ENCODE results near the gene NAALADL2. TPM values are rescaled to one million over a fixed set of nuclear protein-coding genes. Genes with fewer than 3 reads are reported as not detected.
"Not testable (repeated sequence)": the region's sequence is repeated elsewhere in the genome, so short reads cannot be mapped to it uniquely, and the experiment has no call there.

Gene NAALADL2
- total RNA-seq, 1 experiment from 2014 or later: 12.8 TPM

DNA sequence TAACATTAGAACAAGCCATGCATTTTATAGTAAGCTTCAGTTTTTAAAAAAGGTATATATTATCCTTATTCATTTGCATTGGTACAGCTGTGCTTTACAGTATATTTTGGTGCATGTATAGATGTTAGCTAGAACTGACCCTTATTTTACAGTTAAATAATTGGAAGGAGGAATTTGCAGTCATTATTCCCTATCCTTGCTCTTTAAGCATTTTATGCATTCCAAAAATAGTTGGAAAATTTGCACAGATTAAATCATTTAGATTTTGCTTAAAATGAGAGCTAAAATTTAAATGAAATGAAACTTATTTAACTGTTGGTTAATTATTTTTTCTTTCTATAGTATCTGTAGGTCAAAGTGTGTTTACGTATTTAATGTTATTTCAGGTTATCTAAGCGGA, 667.1 kb downstream of the NAALADL2 start:
- Histone ChIP-seq H4K20me1 (ENCODE audit: insufficient read depth) (no peaks in the 10 kb centered on the region), H3K4me1 (replicated peaks; ENCODE audit: insufficient read depth) (no peaks in the 10 kb centered on the region), H3K36me3 (ENCODE audit: low read depth) (no peaks in the 10 kb centered on the region), H3K27me3 (ENCODE audit: insufficient read depth, low read depth) (no peaks in the 10 kb centered on the region), H3K79me2 (ENCODE audit: low read depth) (no peaks in the 10 kb centered on the region), H3F3A (ENCODE audit: insufficient read depth, low read depth) (no peaks in the 10 kb centered on the region), H3K4me3 (peak overlapping the region; percentile 54), H3K9me2 (ENCODE audit: insufficient read depth) (no peaks in the 10 kb centered on the region), H2AFZ (peak overlapping the region; percentile 76), H3K4me2 (peak overlapping the region; percentile 77), H3K27ac (no peak overlapping the region), H3K9me3 (ENCODE audit: insufficient read depth, low read depth) (no peaks in the 10 kb centered on the region)
- no TSS peak for BruUV-seq (replicated peaks)
- POLR2A ChIA-PET (ENCODE audit: unreplicated experiment): no interaction called here
- CTCF ChIA-PET: no interaction called here
- no peak for DNase-seq
- intact Hi-C loops (cut with micrococcal nuclease; ENCODE audit: unreplicated experiment): no loop called here
- no peak for TF ChIP-seq EZH2 (IDR thresholded peaks at IDR 0.05; ENCODE audit: low read depth)

DNA sequence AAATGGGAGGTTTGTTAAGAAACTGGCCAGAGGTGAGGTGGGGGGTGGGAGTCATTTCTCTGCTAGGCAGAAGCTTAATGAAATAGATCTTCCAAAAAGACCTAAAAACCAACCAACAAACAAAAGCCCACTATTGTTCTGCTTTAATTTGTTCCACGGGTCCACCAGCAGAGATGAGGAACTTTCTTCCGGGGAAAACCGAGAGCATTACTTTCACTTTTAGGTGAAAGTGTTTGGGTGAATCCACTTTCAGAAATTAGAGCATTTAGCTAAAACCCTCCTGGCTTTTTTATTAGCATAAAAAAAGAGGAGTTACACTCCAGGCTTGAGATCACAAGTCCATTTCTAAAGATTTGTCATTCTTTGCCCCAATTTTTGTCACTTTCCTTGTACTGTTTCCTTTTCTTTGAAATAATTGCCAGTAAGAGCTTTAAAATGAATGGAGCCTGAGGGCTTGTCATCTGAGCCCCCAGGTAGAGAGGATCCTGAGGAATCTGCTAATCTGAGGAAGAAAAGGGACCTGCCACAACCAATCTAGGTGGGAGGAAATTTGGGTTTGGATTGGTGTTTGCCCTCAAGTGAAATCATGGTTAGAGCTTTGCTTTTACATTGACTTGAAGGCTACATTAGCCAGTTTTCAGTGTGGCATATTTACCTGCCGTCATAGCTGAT, 667.6 kb downstream of the NAALADL2 start:
- no peaks in the 10 kb centered on the region for H3K9me3 ChIP-seq (ENCODE audit: insufficient read depth, low read depth)
- peak overlapping the region; percentile 76 for H2AFZ ChIP-seq
- no peaks in the 10 kb centered on the region for H4K20me1 ChIP-seq (ENCODE audit: insufficient read depth)
- ChIA-PET POLR2A (ENCODE audit: unreplicated experiment) (interaction anchor here (0.7 kb wide), 1 partner anchor 22 kb away, joined by 6 read pairs; no protein-coding TSS in a partner anchor), CTCF (no interaction called here)
- BruUV-seq (replicated peaks): no TSS peak
- intact Hi-C loops (cut with micrococcal nuclease; ENCODE audit: unreplicated experiment): no loop called here
- no peaks in the 10 kb centered on the region for H3K36me3 ChIP-seq (ENCODE audit: low read depth)
- peak overlapping the region; percentile 54 for H3K4me3 ChIP-seq
- peak overlapping the region; percentile 77 for H3K4me2 ChIP-seq
- no peak for DNase-seq
- no peaks in the 10 kb centered on the region for H3K79me2 ChIP-seq (ENCODE audit: low read depth)
- TF ChIP-seq EZH2 (IDR thresholded peaks at IDR 0.05; ENCODE audit: low read depth): no peak
- TF ChIP-seq, protein P1, sequence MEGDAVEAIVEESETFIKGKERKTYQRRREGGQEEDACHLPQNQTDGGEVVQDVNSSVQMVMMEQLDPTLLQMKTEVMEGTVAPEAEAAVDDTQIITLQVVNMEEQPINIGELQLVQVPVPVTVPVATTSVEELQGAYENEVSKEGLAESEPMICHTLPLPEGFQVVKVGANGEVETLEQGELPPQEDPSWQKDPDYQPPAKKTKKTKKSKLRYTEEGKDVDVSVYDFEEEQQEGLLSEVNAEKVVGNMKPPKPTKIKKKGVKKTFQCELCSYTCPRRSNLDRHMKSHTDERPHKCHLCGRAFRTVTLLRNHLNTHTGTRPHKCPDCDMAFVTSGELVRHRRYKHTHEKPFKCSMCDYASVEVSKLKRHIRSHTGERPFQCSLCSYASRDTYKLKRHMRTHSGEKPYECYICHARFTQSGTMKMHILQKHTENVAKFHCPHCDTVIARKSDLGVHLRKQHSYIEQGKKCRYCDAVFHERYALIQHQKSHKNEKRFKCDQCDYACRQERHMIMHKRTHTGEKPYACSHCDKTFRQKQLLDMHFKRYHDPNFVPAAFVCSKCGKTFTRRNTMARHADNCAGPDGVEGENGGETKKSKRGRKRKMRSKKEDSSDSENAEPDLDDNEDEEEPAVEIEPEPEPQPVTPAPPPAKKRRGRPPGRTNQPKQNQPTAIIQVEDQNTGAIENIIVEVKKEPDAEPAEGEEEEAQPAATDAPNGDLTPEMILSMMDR (conservative IDR thresholded peaks at IDR 0.05): no peak
- no peaks in the 10 kb centered on the region for H3K27me3 ChIP-seq (ENCODE audit: insufficient read depth, low read depth)
- no peaks in the 10 kb centered on the region for H3F3A ChIP-seq (ENCODE audit: insufficient read depth, low read depth)
- H3K27ac ChIP-seq: no peak overlapping the region
- H3K4me1 ChIP-seq (replicated peaks; ENCODE audit: insufficient read depth): no peaks in the 10 kb centered on the region
- no peaks in the 10 kb centered on the region for H3K9me2 ChIP-seq (ENCODE audit: insufficient read depth)

DNA sequence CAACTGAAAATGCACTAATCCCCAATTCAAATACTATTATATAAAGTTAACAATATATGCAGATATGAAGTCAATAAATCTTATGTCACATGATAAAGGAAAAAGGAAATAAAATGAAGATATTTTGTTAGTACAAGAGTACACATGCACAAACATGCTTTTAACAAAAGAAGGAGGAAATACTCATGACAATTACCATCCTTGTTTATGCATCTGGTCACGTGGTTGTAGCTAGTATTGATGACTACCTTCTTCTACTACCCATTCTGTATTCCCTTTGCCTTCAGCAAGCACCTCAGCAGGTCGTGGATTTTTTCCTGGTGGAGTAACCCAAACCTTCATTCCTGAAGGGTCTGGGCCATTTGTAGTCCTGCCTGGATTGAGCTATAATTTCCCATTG, 669.6 kb downstream of the NAALADL2 start:
- POLR2A ChIA-PET (ENCODE audit: unreplicated experiment): interaction anchor here (0.5 kb wide), 1 partner anchor 55 kb away, joined by 17 read pairs; no protein-coding TSS in a partner anchor

DNA sequence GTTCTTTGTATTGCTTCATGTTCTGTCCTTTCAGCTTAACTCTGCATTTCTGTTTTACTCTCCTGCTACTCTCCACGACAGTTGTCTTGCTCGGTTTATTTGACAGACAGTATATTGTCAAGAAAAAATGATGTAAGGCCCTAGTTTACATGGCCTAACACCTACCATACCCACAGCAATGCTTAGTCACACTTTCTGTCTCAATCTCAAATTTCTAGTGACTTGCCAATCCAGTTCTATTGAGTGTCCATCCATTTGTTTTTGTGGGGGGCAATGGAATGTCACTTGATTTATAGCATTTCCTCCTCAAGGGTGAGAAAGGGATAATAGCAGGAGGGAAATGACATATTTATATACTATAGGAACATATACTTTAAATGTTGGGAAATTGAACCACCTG, 676.2 kb downstream of the NAALADL2 start:
- Histone ChIP-seq H2AFZ (no peak overlapping the region), H3K4me3 (no peak overlapping the region), H3K9me3 (ENCODE audit: insufficient read depth, low read depth) (peaks cover 5% of the 10 kb centered on the region), H3F3A (ENCODE audit: insufficient read depth, low read depth) (peaks cover 5% of the 10 kb centered on the region; the same call in 1 of the 2 replicates), H3K79me2 (ENCODE audit: low read depth) (no peaks in the 10 kb centered on the region), H4K20me1 (ENCODE audit: insufficient read depth) (no peaks in the 10 kb centered on the region), H3K4me1 (replicated peaks; ENCODE audit: insufficient read depth) (peaks cover 21% of the 10 kb centered on the region), H3K4me2 (peak overlapping the region; percentile 16; the same call in 1 of the 2 replicates), H3K27ac (peak overlapping the region; percentile 50), H3K9me2 (ENCODE audit: insufficient read depth) (no peaks in the 10 kb centered on the region), H3K36me3 (ENCODE audit: low read depth) (no peaks in the 10 kb centered on the region), H3K27me3 (ENCODE audit: insufficient read depth, low read depth) (no peaks in the 10 kb centered on the region)
- BruUV-seq (replicated peaks): no TSS peak
- peak; percentile 9 to 80 for DNase-seq
- intact Hi-C loops (cut with micrococcal nuclease; ENCODE audit: unreplicated experiment): no loop called here
- ChIA-PET POLR2A (ENCODE audit: unreplicated experiment) (no interaction called here), CTCF (no interaction called here)
- TF ChIP-seq, protein P1 (conservative IDR thresholded peaks at IDR 0.05): no peak
- no peak for TF ChIP-seq EZH2 (IDR thresholded peaks at IDR 0.05; ENCODE audit: low read depth)

More for the DNA sequence above, 669.6 kb downstream of the NAALADL2 start:
- H3K4me3 ChIP-seq; H3K36me3 ChIP-seq (ENCODE audit: low read depth); DNase-seq; H3K9me2 ChIP-seq (ENCODE audit: insufficient read depth); H3K27me3 ChIP-seq (ENCODE audit: insufficient read depth, low read depth); BruUV-seq (replicated peaks); H4K20me1 ChIP-seq (ENCODE audit: insufficient read depth); CTCF ChIA-PET; intact Hi-C loops (cut with micrococcal nuclease; ENCODE audit: unreplicated experiment); H3K4me2 ChIP-seq; H3K9me3 ChIP-seq (ENCODE audit: insufficient read depth, low read depth); H3K79me2 ChIP-seq (ENCODE audit: low read depth); H3F3A ChIP-seq (ENCODE audit: insufficient read depth, low read depth); H3K4me1 ChIP-seq (replicated peaks; ENCODE audit: insufficient read depth); H3K27ac ChIP-seq; H2AFZ ChIP-seq: not testable (repeated sequence)
